Measurements from ENCODE around the gene CKS2. TPM values are rescaled to one million over a fixed set of nuclear protein-coding genes. Genes with fewer than 3 reads are reported as not detected.

The CKS2 gene
- total RNA-seq, 3 donors from 2014 or later, result 18.2 to 32.4 (median 21.7) TPM

GRCh38 chr9:89358985-89359384 is 48.0 kb downstream of the CKS2 start:
- no peak overlapping the region for H3K27ac ChIP-seq
- DNase-seq (ENCODE audit: low spot score in 2 of 2), result no peak
- intact Hi-C loops (cut with DNase I; ENCODE audit: low total_unique reads), result no loop called here
- H3K9me3 ChIP-seq, result no peaks in the 10 kb centered on the region
- H3K4me3 ChIP-seq, result no peak overlapping the region
- H3K36me3 ChIP-seq, result peaks cover 23% of the 10 kb centered on the region
- H3K4me1 ChIP-seq, result no peaks in the 10 kb centered on the region
- no peak for TF ChIP-seq CTCF (IDR thresholded peaks at IDR 0.05)
- no peak for TF ChIP-seq POLR2A (IDR thresholded peaks at IDR 0.05)
- TF ChIP-seq POLR2AphosphoS5 (IDR thresholded peaks at IDR 0.05), result no peak
- H3K27me3 ChIP-seq, result no peaks in the 10 kb centered on the region

GRCh38 chr9:89359751-89360261 is 48.8 kb downstream of the CKS2 start:
- H3K4me1 ChIP-seq, result no peaks in the 10 kb centered on the region
- no peaks in the 10 kb centered on the region for H3K9me3 ChIP-seq
- peaks cover 16% of the 10 kb centered on the region for H3K36me3 ChIP-seq
- intact Hi-C loops (cut with DNase I; ENCODE audit: low total_unique reads), result no loop called here
- H3K27me3 ChIP-seq, result no peaks in the 10 kb centered on the region
- DNase-seq (ENCODE audit: low spot score in 2 of 2), result no peak
- H3K4me3 ChIP-seq, result no peak overlapping the region
- peak overlapping the region in 1 of 2 donors; percentile 13 for H3K27ac ChIP-seq
- TF ChIP-seq CTCF (IDR thresholded peaks at IDR 0.05) (no peak), POLR2A (IDR thresholded peaks at IDR 0.05) (no peak), POLR2AphosphoS5 (IDR thresholded peaks at IDR 0.05) (no peak)

- DNase-seq (ENCODE audit: low spot score in 2 of 2), result no peak
- Histone ChIP-seq H3K27ac (no peak overlapping the region), H3K4me3 (no peak overlapping the region), H3K4me1 (no peaks in the 10 kb centered on the region), H3K36me3 (peaks cover 16% of the 10 kb centered on the region), H3K27me3 (no peaks in the 10 kb centered on the region), H3K9me3 (no peaks in the 10 kb centered on the region)
- intact Hi-C loops (cut with DNase I; ENCODE audit: low total_unique reads), result no loop called here
- TF ChIP-seq CTCF (IDR thresholded peaks at IDR 0.05) (no peak), POLR2AphosphoS5 (IDR thresholded peaks at IDR 0.05) (no peak), POLR2A (IDR thresholded peaks at IDR 0.05) (no peak)
Observed at GRCh38 chr9:89360465-89360864, 49.5 kb downstream of the CKS2 start.

- no peak for DNase-seq (ENCODE audit: low spot score in 2 of 2)
- TF ChIP-seq POLR2AphosphoS5 (IDR thresholded peaks at IDR 0.05), result no peak
- no peak for TF ChIP-seq CTCF (IDR thresholded peaks at IDR 0.05)
- TF ChIP-seq POLR2A (IDR thresholded peaks at IDR 0.05), result no peak
Observed at GRCh38 chr9:89361031-89361430, 50.0 kb downstream of the CKS2 start.

GRCh38 chr9:89361816-89362646 is 51.0 kb downstream of the CKS2 start:
- intact Hi-C loops (cut with DNase I; ENCODE audit: low total_unique reads), result no loop called here
- H3K27ac ChIP-seq, result no peak overlapping the region
- DNase-seq (ENCODE audit: low spot score in 2 of 2), result peak in 1 of 2 donors; percentile 35
- H3K4me3 ChIP-seq, result no peak overlapping the region
- no peaks in the 10 kb centered on the region for H3K9me3 ChIP-seq
- H3K36me3 ChIP-seq, result peaks cover 16% of the 10 kb centered on the region
- TF ChIP-seq POLR2A (IDR thresholded peaks at IDR 0.05), result no peak
- no peak for TF ChIP-seq CTCF (IDR thresholded peaks at IDR 0.05)
- no peak for TF ChIP-seq POLR2AphosphoS5 (IDR thresholded peaks at IDR 0.05)
- no peaks in the 10 kb centered on the region for H3K27me3 ChIP-seq
- H3K4me1 ChIP-seq, result no peaks in the 10 kb centered on the region

More at GRCh38 chr9:89361031-89361430, 50.0 kb downstream of the CKS2 start:
- Histone ChIP-seq H3K9me3 (no peaks in the 10 kb centered on the region), H3K27me3 (no peaks in the 10 kb centered on the region), H3K4me3 (no peak overlapping the region), H3K27ac (no peak overlapping the region), H3K36me3 (peaks cover 16% of the 10 kb centered on the region), H3K4me1 (no peaks in the 10 kb centered on the region)
- intact Hi-C loops (cut with DNase I; ENCODE audit: low total_unique reads), result no loop called here
